GM12878 (cell line): ENCODE data around the gene YWHAQ. TPM values are rescaled to one million over a fixed set of nuclear protein-coding genes. Genes with fewer than 3 reads are reported as not detected.

Experiments used
- ATAC-seq: fragments of 200-7000 bp; cut with Tn5 transposase; 3 replicates; pipeline ENCODE4 v1.9.1; 2020; ENCODE audit warnings: mild to moderate bottlenecking, moderate library complexity
- BruUV-seq: library from RNA; stranded (reverse); fragments of 400-500 nt; replicated peaks from 2 replicates; lab custom pipeline; 2021; lab: Mats Ljungman, UMichigan
- CTCF ChIA-PET: fragments of 300-600 bp; sonication (Branson Sonifier 250); formaldehyde crosslinking; extraction: SDS; loops from one replicate; lab custom pipeline; 2021; ENCODE audit warnings: inconsistent platforms; lab: Yijun Ruan, JAX
- POLR2A ChIA-PET: fragments of 350-600 bp; formaldehyde crosslinking; extraction: SDS; loops from one replicate; lab custom pipeline; 2021; ENCODE audit warnings: inconsistent platforms; lab: Charles Lee
- RAD21 ChIA-PET: fragments of 300-600 bp; sonication (Branson Sonifier 250); formaldehyde crosslinking; loops from one replicate; lab custom pipeline; 2023; ENCODE audit warnings: antibody characterized with exemption; ENCODE audit not compliant: unreplicated experiment; lab: Charles Lee
- SMC1A ChIA-PET: fragments of 300-600 bp; sonication (Branson Sonifier 250); formaldehyde crosslinking; loops from one replicate; lab custom pipeline; 2023; ENCODE audit not compliant: unreplicated experiment, uncharacterized antibody; lab: Charles Lee
- DNase-seq: peaks from one replicate; pipeline ENCODE4 v3.0.0-alpha.2; 2011; ENCODE audit warnings: low read depth, low spot score
- FAIRE-seq: peaks from 3 replicates; lab custom pipeline; 2011; peaks lifted over from hg19 to GRCh38; lab: Jason Lieb, UNC
- H2AFZ ChIP-seq: 2 replicates; pipeline ENCODE4 v1.6.0; 2011; ENCODE audit warnings: low read depth, low read length, control low read depth; ENCODE audit not compliant: control insufficient read depth
- H3K27ac ChIP-seq: 2 replicates; pipeline ENCODE4 v1.5.1; 2011; ENCODE audit warnings: control low read depth; ENCODE audit not compliant: control insufficient read depth, insufficient read depth
- H3K27me3 ChIP-seq, 2 experiments: replicated peaks in 1 of 2; 2 replicates each; pipeline versions ENCODE4 v1.6.0 to v1.6.1; 2011; ENCODE audit warnings: low read length in 1 of 2; ENCODE audit not compliant: control insufficient read depth in 2 of 2, insufficient read depth in 2 of 2
- H3K36me3 ChIP-seq, 2 experiments: 2 replicates each; pipeline ENCODE4 v1.5.1; 2011; ENCODE audit warnings: low read length in 1 of 2; ENCODE audit not compliant: control insufficient read depth in 2 of 2, insufficient read depth in 2 of 2
- H3K4me1 ChIP-seq: 2 replicates; pipeline ENCODE4 v1.6.1; 2011; ENCODE audit warnings: mild to moderate bottlenecking, low read length, moderate library complexity, mixed read lengths; ENCODE audit not compliant: control insufficient read depth, insufficient read depth
- H3K4me2 ChIP-seq: 2 replicates; pipeline ENCODE4 v1.6.0; 2011; ENCODE audit warnings: control low read depth; ENCODE audit not compliant: control insufficient read depth, insufficient read depth
- H3K4me3 ChIP-seq: fragments of 200-600 bp; sonication (generic); 2 replicates; pipeline ENCODE4 v1.5.1; 2016
- H3K79me2 ChIP-seq: 2 replicates; pipeline ENCODE4 v1.6.0; 2011; ENCODE audit warnings: low read length; ENCODE audit not compliant: control insufficient read depth, insufficient read depth
- H3K9ac ChIP-seq: 2 replicates; pipeline ENCODE4 v1.8.0; 2011; ENCODE audit warnings: low read length, control low read depth, mixed read lengths; ENCODE audit not compliant: control insufficient read depth, insufficient read depth
- H3K9me3 ChIP-seq: replicated peaks from 3 replicates; pipeline ENCODE4 v1.5.1; 2011; ENCODE audit warnings: mild to moderate bottlenecking, low read length; ENCODE audit not compliant: control insufficient read depth, insufficient read depth
- H4K20me1 ChIP-seq: 2 replicates; pipeline ENCODE4 v1.6.0; 2011; ENCODE audit not compliant: control insufficient read depth, insufficient read depth
- BCL11A ChIP-seq: IDR thresholded peaks from 2 replicates; pipeline ENCODE4 v1.6.1; 2011; ENCODE audit warnings: low read depth, low read length
- BRCA1 ChIP-seq: IDR thresholded peaks from 2 replicates; pipeline ENCODE4 v1.6.1; 2011; ENCODE audit warnings: low read depth, low read length, improper control_type of control experiment
- CHD1 ChIP-seq: IDR thresholded peaks from 2 replicates; pipeline ENCODE4 v1.6.1; 2012; ENCODE audit warnings: low read depth, low read length, improper control_type of control experiment
- HDGF ChIP-seq: fragments of 450-650 bp; IDR thresholded peaks from 2 replicates; pipeline ENCODE4 v1.6.1; 2016; ENCODE audit warnings: antibody characterized with exemption
- KDM1A ChIP-seq: fragments of 200-600 bp; sonication (generic); IDR thresholded peaks from 2 replicates; pipeline ENCODE4 v1.6.1; 2016; ENCODE audit warnings: borderline replicate concordance
- NR2C1 ChIP-seq: fragments of 450-650 bp; IDR thresholded peaks from 2 replicates; pipeline ENCODE4 v1.6.1; 2017; ENCODE audit warnings: antibody characterized with exemption, mild to moderate bottlenecking, moderate library complexity
- POLR2AphosphoS2 ChIP-seq: IDR thresholded peaks from 2 replicates; pipeline ENCODE4 v1.6.1; 2011; ENCODE audit warnings: low read depth, mild to moderate bottlenecking, low read length, improper control_type of control experiment, moderate library complexity
- TCF7 ChIP-seq: IDR thresholded peaks from 2 replicates; pipeline ENCODE4 v1.6.1; 2014; ENCODE audit warnings: antibody characterized with exemption, borderline replicate concordance
- ZBED1 ChIP-seq: IDR thresholded peaks from 2 replicates; pipeline ENCODE4 v1.6.1; 2016; ENCODE audit warnings: borderline replicate concordance
- WGBS: methylation state at CpG from one replicate; pipeline ENCODE4 v1.1.6; 2016; ENCODE audit warnings: low lambda C conversion rate; ENCODE audit not compliant: insufficient replicate concordance, insufficient coverage; ENCODE audit errors: missing lambda C conversion rate; 5-methylcytosine and 5-hydroxymethylcytosine counted together
- in situ Hi-C: fragments of 300-500 bp; cut with MboI; formaldehyde crosslinking; loops from 9 replicates; pipeline ENCODE4 v1.14.3; 2018; ENCODE audit warnings: mixed read lengths
- intact Hi-C: fragments of 100-400 bp; cut with micrococcal nuclease; formaldehyde crosslinking; loops from one replicate; pipeline ENCODE4 v1.14.2; 2022; ENCODE audit not compliant: unreplicated experiment
- polyA plus RNA-seq, 11 experiments: library from polyadenylated mRNA; depleted of rRNA in 4 of 11; unstranded in 6 of 11; stranded (reverse) in 5 of 11; fragments of >200 nt; fragmentation: Nextera tagmentation in 4 of 11; fragmentation: Illumina TruSeq in 1 of 11; extraction: Ambion mirVana in 4 of 11; extraction: Trizol in 1 of 11; gene quantifications; 1 replicate in 1 of 11; 2 replicates in 10 of 11; pipeline versions ENCODE4 v1.2.1 to v1.2.3, GENCODE V29; 2011 to 2016; ENCODE audit warnings: inconsistent platforms in 2 of 11, missing spikeins in 2 of 11, low read depth in 1 of 11
- total RNA-seq, 4 experiments: library from RNA; depleted of rRNA in 3 of 4; stranded (reverse); fragments of >200 nt in 3 of 4; fragmentation: Illumina TruSeq in 1 of 4; extraction: Trizol in 1 of 4; gene quantifications; 2 replicates each; pipeline versions ENCODE4 v1.2.1 to v1.2.3, GENCODE V29; 2013 to 2021
- TF ChIP-seq, protein P1 (sequence below): fragments of 450-650 bp; IDR thresholded peaks from 2 replicates; pipeline ENCODE4 v1.6.1; 2017; ENCODE audit warnings: antibody characterized with exemption, mild to moderate bottlenecking, moderate library complexity
- TF ChIP-seq, protein P2 (sequence below): IDR thresholded peaks from 2 replicates; pipeline ENCODE4 v1.6.1; 2012; ENCODE audit warnings: low read length, inconsistent platforms

YWHAQ gene
- total and polyA plus RNA-seq, 10 of the 15 experiments (the other 5 are each of a cell fraction or from before 2014, with no cell fraction given): 63.0 to 515 (median 219) TPM

DNA sequence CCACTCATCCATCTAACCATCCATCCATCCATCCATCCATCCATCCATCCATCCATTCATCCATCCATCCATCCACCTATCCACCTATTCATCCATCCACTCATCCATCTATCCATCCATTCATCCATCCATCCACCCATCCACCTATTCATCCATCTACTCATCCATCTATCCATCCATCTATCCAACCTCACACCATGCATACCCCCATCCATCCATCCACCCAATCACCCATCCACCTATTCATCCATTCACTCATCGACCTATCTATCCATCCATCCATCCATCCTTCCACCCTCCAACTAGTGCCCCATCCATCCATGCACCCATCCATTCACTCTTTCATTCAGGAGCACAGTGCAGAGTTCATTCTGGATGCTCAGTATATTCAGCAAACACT, 21.5 kb upstream of the YWHAQ start:
- DNase-seq (no peak), FAIRE-seq (no peak), ATAC-seq (no peak)
- in situ Hi-C loops: no loop called here
- Histone ChIP-seq H4K20me1 (no peaks in the 10 kb centered on the region), H3K27me3 (no peaks in the 10 kb centered on the region; a peak in 1 of 4 replicates), H3K27ac (no peak overlapping the region), H3K4me1 (peaks cover 41% of the 10 kb centered on the region), H3K9me3 (no peaks in the 10 kb centered on the region; the same call in 2 of the 3 replicates), H3K4me2 (no peak overlapping the region), H3K36me3 (no peaks in the 10 kb centered on the region), H3K4me3 (no peak overlapping the region), H3K79me2 (no peaks in the 10 kb centered on the region), H2AFZ (no peak overlapping the region), H3K9ac (no peak overlapping the region)
- SMC1A ChIA-PET: no interaction called here
- 80% methylated on average over 1 of the region's 1 CpG for WGBS
- RAD21 ChIA-PET: no interaction called here
- CTCF ChIA-PET: no interaction called here
- BruUV-seq: no TSS peak
- POLR2A ChIA-PET: no interaction called here
- intact Hi-C loops: no loop called here
- TF ChIP-seq HDGF (no peak), NR2C1 (no peak), BCL11A (no peak), ZBED1 (no peak), CHD1 (no peak), TCF7 (no peak), BRCA1 (no peak), POLR2AphosphoS2 (no peak), KDM1A (no peak)
- TF ChIP-seq, protein P1, sequence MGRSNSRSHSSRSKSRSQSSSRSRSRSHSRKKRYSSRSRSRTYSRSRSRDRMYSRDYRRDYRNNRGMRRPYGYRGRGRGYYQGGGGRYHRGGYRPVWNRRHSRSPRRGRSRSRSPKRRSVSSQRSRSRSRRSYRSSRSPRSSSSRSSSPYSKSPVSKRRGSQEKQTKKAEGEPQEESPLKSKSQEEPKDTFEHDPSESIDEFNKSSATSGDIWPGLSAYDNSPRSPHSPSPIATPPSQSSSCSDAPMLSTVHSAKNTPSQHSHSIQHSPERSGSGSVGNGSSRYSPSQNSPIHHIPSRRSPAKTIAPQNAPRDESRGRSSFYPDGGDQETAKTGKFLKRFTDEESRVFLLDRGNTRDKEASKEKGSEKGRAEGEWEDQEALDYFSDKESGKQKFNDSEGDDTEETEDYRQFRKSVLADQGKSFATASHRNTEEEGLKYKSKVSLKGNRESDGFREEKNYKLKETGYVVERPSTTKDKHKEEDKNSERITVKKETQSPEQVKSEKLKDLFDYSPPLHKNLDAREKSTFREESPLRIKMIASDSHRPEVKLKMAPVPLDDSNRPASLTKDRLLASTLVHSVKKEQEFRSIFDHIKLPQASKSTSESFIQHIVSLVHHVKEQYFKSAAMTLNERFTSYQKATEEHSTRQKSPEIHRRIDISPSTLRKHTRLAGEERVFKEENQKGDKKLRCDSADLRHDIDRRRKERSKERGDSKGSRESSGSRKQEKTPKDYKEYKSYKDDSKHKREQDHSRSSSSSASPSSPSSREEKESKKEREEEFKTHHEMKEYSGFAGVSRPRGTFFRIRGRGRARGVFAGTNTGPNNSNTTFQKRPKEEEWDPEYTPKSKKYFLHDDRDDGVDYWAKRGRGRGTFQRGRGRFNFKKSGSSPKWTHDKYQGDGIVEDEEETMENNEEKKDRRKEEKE: no peak
- TF ChIP-seq, protein P2, sequence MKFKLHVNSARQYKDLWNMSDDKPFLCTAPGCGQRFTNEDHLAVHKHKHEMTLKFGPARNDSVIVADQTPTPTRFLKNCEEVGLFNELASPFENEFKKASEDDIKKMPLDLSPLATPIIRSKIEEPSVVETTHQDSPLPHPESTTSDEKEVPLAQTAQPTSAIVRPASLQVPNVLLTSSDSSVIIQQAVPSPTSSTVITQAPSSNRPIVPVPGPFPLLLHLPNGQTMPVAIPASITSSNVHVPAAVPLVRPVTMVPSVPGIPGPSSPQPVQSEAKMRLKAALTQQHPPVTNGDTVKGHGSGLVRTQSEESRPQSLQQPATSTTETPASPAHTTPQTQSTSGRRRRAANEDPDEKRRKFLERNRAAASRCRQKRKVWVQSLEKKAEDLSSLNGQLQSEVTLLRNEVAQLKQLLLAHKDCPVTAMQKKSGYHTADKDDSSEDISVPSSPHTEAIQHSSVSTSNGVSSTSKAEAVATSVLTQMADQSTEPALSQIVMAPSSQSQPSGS: no peak
